ENCODE measurements around the gene NEURL4.
A peak's percentile ranks its signal among the peaks of the same experiment; 100 is the strongest.

Gene NEURL4

DNA sequence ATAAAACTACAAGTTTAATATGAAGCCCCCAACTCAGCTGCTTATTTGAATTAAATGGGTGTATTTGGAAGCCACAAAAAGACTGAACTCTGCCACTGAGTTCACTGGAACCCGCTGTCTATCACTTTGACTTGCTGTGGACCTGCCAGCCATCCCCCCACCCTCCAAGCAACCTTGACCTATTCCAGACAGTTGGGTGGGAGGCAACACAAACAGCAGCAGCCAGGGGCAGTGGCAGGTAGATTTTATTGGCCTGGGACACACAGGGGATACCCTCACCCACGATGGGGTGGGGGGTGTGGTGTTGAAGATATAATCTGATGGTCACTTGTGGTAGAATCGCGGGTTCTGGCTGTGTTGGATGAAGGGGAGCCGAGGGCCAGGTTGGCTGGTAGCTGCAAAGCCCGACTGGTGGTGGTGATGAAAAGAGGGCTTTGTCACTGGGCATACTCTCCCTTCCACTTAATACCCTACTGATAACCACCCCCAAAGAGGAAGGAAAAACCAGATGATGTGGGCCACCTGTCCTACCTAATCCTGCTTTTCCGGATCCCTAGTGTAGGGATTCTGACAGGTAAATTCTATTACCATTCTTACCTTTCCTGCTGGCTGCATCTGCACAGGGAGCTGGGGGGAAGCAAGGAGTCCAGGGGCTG is 16.6 kb downstream of the NEURL4 start:
- Histone ChIP-seq H3K18ac (ENCODE audit: low read depth in 1 of 2, low read length in 2 of 2) (no peak overlapping the region), H3K4me2 (ENCODE audit: low read length, poor library complexity, severe bottlenecking) (no peak overlapping the region), H3K27me3 (ENCODE audit: control insufficient read depth in 1 of 2, insufficient read depth in 1 of 2, low read length in 2 of 2) (no peaks in the 10 kb centered on the region), H3K36me3 (ENCODE audit: control insufficient read depth in 1 of 2, insufficient read depth in 2 of 2, low read depth in 1 of 2, low read length in 2 of 2) (peaks cover 58 to 63% of the 10 kb centered on the region in 2 experiments), H2AFZ (ENCODE audit: low read depth, low read length) (no peak overlapping the region), H2AK5ac (ENCODE audit: low read length, severe bottlenecking) (no peak overlapping the region), H3K14ac (ENCODE audit: low read length in 2 of 2) (no peak overlapping the region), H4K8ac (ENCODE audit: low read length) (no peak overlapping the region), H3K23ac (ENCODE audit: low read length in 2 of 2) (no peak overlapping the region), H3K79me1 (replicated peaks; ENCODE audit: low read length, poor library complexity, severe bottlenecking) (peaks cover 12% of the 10 kb centered on the region), H3K4me1 (ENCODE audit: control insufficient read depth, insufficient read depth, low read depth, low read length) (peaks cover 22% of the 10 kb centered on the region), H2BK5ac (ENCODE audit: low read depth, low read length, poor library complexity, severe bottlenecking) (no peak overlapping the region), H2BK120ac (ENCODE audit: low read depth, low read length) (no peak overlapping the region), H3K9ac (ENCODE audit: low read length) (peak overlapping the region; percentile 91), H2BK15ac (ENCODE audit: low read depth, poor library complexity, severe bottlenecking) (no peak overlapping the region), H3K4me3 (ENCODE audit: insufficient read depth in 1 of 2, low read depth in 1 of 2, low read length in 2 of 2) (no peak overlapping the region), H3K4ac (ENCODE audit: low read depth in 1 of 2, low read length in 2 of 2) (no peak overlapping the region), H2BK12ac (ENCODE audit: low read length in 2 of 2) (no peak overlapping the region), H3K27ac (ENCODE audit: low read length, poor library complexity, severe bottlenecking) (no peak overlapping the region), H3K9me3 (ENCODE audit: control insufficient read depth, low read length) (no peaks in the 10 kb centered on the region), H4K91ac (ENCODE audit: low read length) (no peak overlapping the region)
- DNase-seq: no peak
- WGBS: 87% methylated on average over 2 of the region's 7 CpGs

DNA sequence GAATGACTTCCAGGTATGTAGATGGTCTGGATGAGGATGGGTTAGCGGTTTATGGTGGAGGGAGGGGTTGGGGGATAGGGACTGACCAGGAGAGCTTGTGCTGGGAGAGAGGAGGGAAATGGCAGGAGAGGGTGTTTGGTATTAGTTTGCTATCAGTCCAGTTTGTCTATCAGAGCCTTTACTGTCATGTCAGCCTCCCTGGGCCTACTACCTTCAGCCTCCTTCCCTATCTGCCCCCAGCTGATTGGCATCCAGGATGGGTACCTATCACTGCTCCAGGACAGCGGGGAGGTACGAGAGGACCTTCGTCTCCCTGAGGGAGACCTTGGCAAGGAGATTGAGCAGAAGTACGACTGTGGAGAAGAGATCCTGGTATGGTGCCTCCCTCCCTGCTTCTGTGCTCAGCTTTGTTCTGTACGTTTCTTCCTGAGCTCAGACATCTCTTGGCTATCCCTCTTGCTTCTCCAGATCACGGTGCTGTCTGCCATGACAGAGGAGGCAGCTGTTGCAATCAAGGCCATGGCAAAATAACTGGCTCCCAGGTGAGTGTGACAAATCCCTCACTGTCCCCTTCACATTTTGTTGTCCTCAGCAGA is 17.9 kb downstream of the NEURL4 start:
- no peak overlapping the region for H3K4me3 ChIP-seq (ENCODE audit: insufficient read depth in 1 of 2, low read depth in 1 of 2, low read length in 2 of 2)
- H2BK5ac ChIP-seq (ENCODE audit: low read depth, low read length, poor library complexity, severe bottlenecking): no peak overlapping the region
- H4K8ac ChIP-seq (ENCODE audit: low read length): no peak overlapping the region
- H2AK5ac ChIP-seq (ENCODE audit: low read length, severe bottlenecking): no peak overlapping the region
- H3K4me1 ChIP-seq (ENCODE audit: control insufficient read depth, insufficient read depth, low read depth, low read length): peaks cover 22% of the 10 kb centered on the region
- no peak overlapping the region for H3K27ac ChIP-seq (ENCODE audit: low read length, poor library complexity, severe bottlenecking)
- peaks cover 10% of the 10 kb centered on the region for H3K79me1 ChIP-seq (replicated peaks; ENCODE audit: low read length, poor library complexity, severe bottlenecking)
- H3K9me3 ChIP-seq (ENCODE audit: control insufficient read depth, low read length): no peaks in the 10 kb centered on the region
- no peak overlapping the region for H3K14ac ChIP-seq (ENCODE audit: low read length in 2 of 2)
- no peak overlapping the region for H2BK15ac ChIP-seq (ENCODE audit: low read depth, poor library complexity, severe bottlenecking)
- H3K36me3 ChIP-seq (ENCODE audit: control insufficient read depth in 1 of 2, insufficient read depth in 2 of 2, low read depth in 1 of 2, low read length in 2 of 2): peaks cover 46 to 53% of the 10 kb centered on the region in 2 experiments
- H3K27me3 ChIP-seq (ENCODE audit: control insufficient read depth in 1 of 2, insufficient read depth in 1 of 2, low read length in 2 of 2): no peaks in the 10 kb centered on the region
- H3K23ac ChIP-seq (ENCODE audit: low read length in 2 of 2): no peak overlapping the region
- DNase-seq: no peak
- peak overlapping the region; percentile 98 for H3K9ac ChIP-seq (ENCODE audit: low read length)
- H2BK120ac ChIP-seq (ENCODE audit: low read depth, low read length): no peak overlapping the region
- no peak overlapping the region for H2AFZ ChIP-seq (ENCODE audit: low read depth, low read length)
- H3K4ac ChIP-seq (ENCODE audit: low read depth in 1 of 2, low read length in 2 of 2): no peak overlapping the region
- no peak overlapping the region for H2BK12ac ChIP-seq (ENCODE audit: low read length in 2 of 2)
- no peak overlapping the region for H3K4me2 ChIP-seq (ENCODE audit: low read length, poor library complexity, severe bottlenecking)
- 94% methylated on average over 7 of the region's 7 CpGs for WGBS
- no peak overlapping the region for H4K91ac ChIP-seq (ENCODE audit: low read length)
- H3K18ac ChIP-seq (ENCODE audit: low read depth in 1 of 2, low read length in 2 of 2): no peak overlapping the region

DNA sequence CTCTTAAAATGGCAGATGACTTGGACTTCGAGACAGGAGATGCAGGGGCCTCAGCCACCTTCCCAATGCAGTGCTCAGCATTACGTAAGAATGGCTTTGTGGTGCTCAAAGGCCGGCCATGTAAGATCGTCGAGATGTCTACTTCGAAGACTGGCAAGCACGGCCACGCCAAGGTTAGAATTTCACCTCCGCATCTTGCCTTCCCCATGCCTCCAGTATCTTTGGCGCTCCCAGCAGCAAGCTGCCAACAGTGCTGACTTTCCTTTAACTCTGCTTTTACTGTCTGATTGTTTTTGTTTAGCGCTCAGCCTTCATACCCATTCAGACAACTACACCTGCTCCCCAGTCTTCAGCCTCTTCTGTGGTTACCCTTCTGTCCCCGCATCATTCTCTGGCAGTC is 19.5 kb downstream of the NEURL4 start:
- WGBS: 97% methylated on average over 12 of the region's 12 CpGs
- no peaks in the 10 kb centered on the region for H3K9me3 ChIP-seq (ENCODE audit: control insufficient read depth, low read length)
- peaks cover 40 to 46% of the 10 kb centered on the region in 2 experiments for H3K36me3 ChIP-seq (ENCODE audit: control insufficient read depth in 1 of 2, insufficient read depth in 2 of 2, low read depth in 1 of 2, low read length in 2 of 2)
- H2AFZ ChIP-seq (ENCODE audit: low read depth, low read length): no peak overlapping the region
- H3K23ac ChIP-seq (ENCODE audit: low read length in 2 of 2): peak overlapping the region in 1 of 2 experiments; percentile 28
- H4K91ac ChIP-seq (ENCODE audit: low read length): no peak overlapping the region
- no peak overlapping the region for H3K14ac ChIP-seq (ENCODE audit: low read length in 2 of 2)
- H2BK15ac ChIP-seq (ENCODE audit: low read depth, poor library complexity, severe bottlenecking): no peak overlapping the region
- no peak overlapping the region for H2BK12ac ChIP-seq (ENCODE audit: low read length in 2 of 2)
- H2BK120ac ChIP-seq (ENCODE audit: low read depth, low read length): no peak overlapping the region
- H3K4me1 ChIP-seq (ENCODE audit: control insufficient read depth, insufficient read depth, low read depth, low read length): peaks cover 17% of the 10 kb centered on the region
- H3K27me3 ChIP-seq (ENCODE audit: control insufficient read depth in 1 of 2, insufficient read depth in 1 of 2, low read length in 2 of 2): no peaks in the 10 kb centered on the region
- H3K18ac ChIP-seq (ENCODE audit: low read depth in 1 of 2, low read length in 2 of 2): no peak overlapping the region
- H3K79me1 ChIP-seq (replicated peaks; ENCODE audit: low read length, poor library complexity, severe bottlenecking): peaks cover 4% of the 10 kb centered on the region
- H3K9ac ChIP-seq (ENCODE audit: low read length): peak overlapping the region; percentile 98
- DNase-seq: no peak
- H3K27ac ChIP-seq (ENCODE audit: low read length, poor library complexity, severe bottlenecking): no peak overlapping the region
- H2AK5ac ChIP-seq (ENCODE audit: low read length, severe bottlenecking): no peak overlapping the region
- no peak overlapping the region for H3K4ac ChIP-seq (ENCODE audit: low read depth in 1 of 2, low read length in 2 of 2)
- peak overlapping the region; percentile 97 for H3K4me2 ChIP-seq (ENCODE audit: low read length, poor library complexity, severe bottlenecking)
- H4K8ac ChIP-seq (ENCODE audit: low read length): no peak overlapping the region
- H3K4me3 ChIP-seq (ENCODE audit: insufficient read depth in 1 of 2, low read depth in 1 of 2, low read length in 2 of 2): peak overlapping the region in 1 of 2 experiments; percentile 86
- no peak overlapping the region for H2BK5ac ChIP-seq (ENCODE audit: low read depth, low read length, poor library complexity, severe bottlenecking)

DNA sequence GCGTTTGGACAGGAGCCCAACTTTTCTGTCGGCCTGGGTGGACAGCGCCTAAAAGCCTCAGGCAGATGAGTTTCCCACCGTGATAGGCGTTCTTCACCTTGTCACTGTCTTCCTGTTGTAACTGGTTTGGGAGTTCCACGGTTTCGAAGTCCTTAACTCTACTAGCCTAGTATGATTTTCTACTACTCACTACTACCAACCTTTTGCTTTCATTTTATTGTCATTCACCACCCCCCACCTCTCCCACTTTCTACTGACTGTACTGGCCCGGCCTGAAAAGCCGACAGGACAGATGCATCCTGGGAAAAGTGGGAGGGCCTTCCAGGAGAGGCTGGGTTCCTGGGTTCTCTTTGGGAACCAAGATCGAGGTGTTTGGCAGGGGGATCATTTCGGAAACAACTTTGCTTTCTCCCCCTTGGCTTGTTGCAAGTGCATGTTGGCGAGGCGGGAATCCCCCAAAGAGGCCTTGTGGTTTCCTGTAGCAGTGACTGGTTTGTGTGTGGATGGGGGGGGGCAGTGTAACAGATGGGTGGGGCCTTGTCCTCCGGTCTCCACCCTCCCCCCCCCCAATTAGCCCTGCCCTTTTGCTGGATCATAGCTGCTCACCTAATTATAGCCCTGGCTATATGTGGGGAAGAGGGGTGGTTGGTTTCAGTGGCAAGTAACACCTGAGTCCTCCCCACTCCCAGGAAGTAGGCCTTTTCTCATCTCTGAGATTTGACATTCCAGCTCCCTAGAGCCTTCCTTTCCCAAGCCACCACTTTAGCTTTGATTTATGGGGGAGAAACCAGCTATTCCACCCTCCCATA is 20.3 kb downstream of the NEURL4 start:
- peaks cover 4% of the 10 kb centered on the region for H3K79me1 ChIP-seq (replicated peaks; ENCODE audit: low read length, poor library complexity, severe bottlenecking)
- H2AK5ac ChIP-seq (ENCODE audit: low read length, severe bottlenecking): peak overlapping the region; percentile 7
- no peak overlapping the region for H2BK5ac ChIP-seq (ENCODE audit: low read depth, low read length, poor library complexity, severe bottlenecking)
- peak overlapping the region in 1 of 2 experiments; percentile 15 for H2BK12ac ChIP-seq (ENCODE audit: low read length in 2 of 2)
- H3K36me3 ChIP-seq (ENCODE audit: control insufficient read depth in 1 of 2, insufficient read depth in 2 of 2, low read depth in 1 of 2, low read length in 2 of 2): peaks cover 38 to 43% of the 10 kb centered on the region in 2 experiments
- H2AFZ ChIP-seq (ENCODE audit: low read depth, low read length): no peak overlapping the region
- peak overlapping the region; percentile 86 to 99 for H3K4me3 ChIP-seq (ENCODE audit: insufficient read depth in 1 of 2, low read depth in 1 of 2, low read length in 2 of 2)
- peak overlapping the region; percentile 65 for H4K8ac ChIP-seq (ENCODE audit: low read length)
- H3K27me3 ChIP-seq (ENCODE audit: control insufficient read depth in 1 of 2, insufficient read depth in 1 of 2, low read length in 2 of 2): no peaks in the 10 kb centered on the region
- peak overlapping the region; percentile 42 to 93 for H3K4ac ChIP-seq (ENCODE audit: low read depth in 1 of 2, low read length in 2 of 2)
- peak overlapping the region; percentile 98 to 100 for H3K18ac ChIP-seq (ENCODE audit: low read depth in 1 of 2, low read length in 2 of 2)
- H3K4me2 ChIP-seq (ENCODE audit: low read length, poor library complexity, severe bottlenecking): peak overlapping the region; percentile 97
- peak overlapping the region; percentile 36 to 63 for H3K14ac ChIP-seq (ENCODE audit: low read length in 2 of 2)
- peak; percentile 94 for DNase-seq
- peaks cover 15% of the 10 kb centered on the region for H3K4me1 ChIP-seq (ENCODE audit: control insufficient read depth, insufficient read depth, low read depth, low read length)
- no peak overlapping the region for H3K23ac ChIP-seq (ENCODE audit: low read length in 2 of 2)
- H3K27ac ChIP-seq (ENCODE audit: low read length, poor library complexity, severe bottlenecking): peak overlapping the region; percentile 96
- peak overlapping the region; percentile 98 for H3K9ac ChIP-seq (ENCODE audit: low read length)
- peak overlapping the region; percentile 66 for H2BK120ac ChIP-seq (ENCODE audit: low read depth, low read length)
- WGBS: 0% methylated on average over 11 of the region's 14 CpGs
- H4K91ac ChIP-seq (ENCODE audit: low read length): peak overlapping the region; percentile 40
- H2BK15ac ChIP-seq (ENCODE audit: low read depth, poor library complexity, severe bottlenecking): no peak overlapping the region
- H3K9me3 ChIP-seq (ENCODE audit: control insufficient read depth, low read length): no peaks in the 10 kb centered on the region

Measured in mesenchymal stem cell (in vitro differentiated cells and primary cell).